K562 (cell line): ENCODE measurements around the gene ITGA1.

Experiments
- CTCF ChIP-seq, 3 experiments: IDR thresholded peaks in 2 of 3; conservative IDR thresholded peaks in 1 of 3; 2 replicates each; pipeline ENCODE4 v1.5.1; 2011 to 2012; ENCODE audit warnings: low read length in 3 of 3, mild to moderate bottlenecking in 3 of 3, control low read depth in 2 of 3, improper control_type of control experiment in 1 of 3, inconsistent platforms in 1 of 3, low read depth in 1 of 3, mixed read lengths in 1 of 3, moderate library complexity in 1 of 3; ENCODE audit not compliant: insufficient read depth in 2 of 3
- EZH2 ChIP-seq: IDR thresholded peaks from 2 replicates; pipeline ENCODE4 v1.6.1; 2012; ENCODE audit warnings: low read depth, mild to moderate bottlenecking, inconsistent platforms, low read length, borderline replicate concordance
- GATAD2B ChIP-seq: fragments of 450-650 bp; IDR thresholded peaks from 2 replicates; pipeline ENCODE4 v1.6.1; 2017; ENCODE audit warnings: mild to moderate bottlenecking, borderline replicate concordance
- HMGN3 ChIP-seq: IDR thresholded peaks from 2 replicates; pipeline ENCODE4 v1.6.1; 2011; ENCODE audit warnings: borderline replicate concordance, low read depth, mild to moderate bottlenecking, mixed read lengths, low read length; ENCODE audit not compliant: insufficient read length; ENCODE audit errors: extremely low read depth
- MAFG ChIP-seq: fragments of 450-650 bp; conservative IDR thresholded peaks from 2 replicates; pipeline ENCODE4 v1.6.1; 2016; ENCODE audit warnings: missing genetic modification characterization, missing compliant biosample characterization
- RNF2 ChIP-seq: sonication (generic); IDR thresholded peaks from 2 replicates; pipeline ENCODE4 v1.6.1; 2016

- TF ChIP-seq MAFG = no peak
- no peak for TF ChIP-seq EZH2
- TF ChIP-seq HMGN3 = no peak
- no peak for TF ChIP-seq GATAD2B
- no peak for TF ChIP-seq CTCF (IDR thresholded peaks at IDR 0.05 in 2 of 3, conservative IDR thresholded peaks at IDR 0.05 in 1 of 3; ENCODE audit: insufficient read depth in 2 of 3, low read depth in 1 of 3, low read length in 3 of 3)
- TF ChIP-seq RNF2 = no peak
Measured at GRCh38 chr5:53008751-53009150, 221.0 kb downstream of the ITGA1 start.
